Peyer's patch (tissue), 4 donors: ENCODE measurements around the gene KMO. TPM values are rescaled to one million over a fixed set of nuclear protein-coding genes. Genes with fewer than 3 reads are reported as not detected.

ENCODE experiments used
- DNase-seq, 3 donors: peaks; one replicate each; pipeline ENCODE4 v3.0.0-alpha.2; 2017 to 2019
- H3K27ac ChIP-seq, 4 donors: fragments of 200-600 bp; sonication (generic); one replicate each; pipeline ENCODE4 v1.5.1; 2016 to 2019
- H3K27me3 ChIP-seq, 2 donors: fragments of 200-600 bp; sonication (generic); one replicate each; pipeline ENCODE4 v1.5.1; 2019
- H3K36me3 ChIP-seq, 3 donors: fragments of 200-600 bp; sonication (generic); one replicate each; pipeline ENCODE4 v1.5.1; 2016 to 2019
- H3K4me1 ChIP-seq, 4 donors: fragments of 200-600 bp; sonication (generic); one replicate each; pipeline ENCODE4 v1.5.1; 2016 to 2019
- H3K4me3 ChIP-seq, 4 donors: fragments of 200-600 bp; sonication (generic); 1 replicate in 3 of 4; 2 replicates in 1 of 4; pipeline ENCODE4 v1.5.1; 2016 to 2019; ENCODE audit warnings: mild to moderate bottlenecking in 1 of 4
- H3K9me3 ChIP-seq, 4 donors: fragments of 200-600 bp; sonication (generic); one replicate each; pipeline ENCODE4 v1.5.1; 2016 to 2019; ENCODE audit warnings: mild to moderate bottlenecking in 1 of 4
- POLR2A ChIP-seq, 2 donors: fragments of 450-650 bp; IDR thresholded peaks; one replicate each; pipeline ENCODE4 v1.5.1; 2017; ENCODE audit warnings: antibody characterized with exemption in 2 of 2, mild to moderate bottlenecking in 2 of 2, moderate library complexity in 2 of 2
- total RNA-seq, 4 donors: library from RNA; depleted of rRNA; stranded (reverse); fragments of >200 nt; gene quantifications; one replicate each; pipeline ENCODE4 v1.1.0, GENCODE V29; 2016
- TF ChIP-seq, protein P1 (sequence below), 6 experiments: fragments of 450-650 bp in 4 of 6; fragments of 200-600 bp in 2 of 6; sonication (generic) in 1 of 6; IDR thresholded peaks; one replicate each; pipeline ENCODE4 v1.5.1; 2017 to 2019; ENCODE audit warnings: antibody characterized with exemption in 6 of 6, mild to moderate bottlenecking in 3 of 6, moderate library complexity in 1 of 6

KMO gene
- total RNA-seq, 4 donors from 2014 or later = 0.13 to 32.2 (median 0.70) TPM; not detected in 1

DNA sequence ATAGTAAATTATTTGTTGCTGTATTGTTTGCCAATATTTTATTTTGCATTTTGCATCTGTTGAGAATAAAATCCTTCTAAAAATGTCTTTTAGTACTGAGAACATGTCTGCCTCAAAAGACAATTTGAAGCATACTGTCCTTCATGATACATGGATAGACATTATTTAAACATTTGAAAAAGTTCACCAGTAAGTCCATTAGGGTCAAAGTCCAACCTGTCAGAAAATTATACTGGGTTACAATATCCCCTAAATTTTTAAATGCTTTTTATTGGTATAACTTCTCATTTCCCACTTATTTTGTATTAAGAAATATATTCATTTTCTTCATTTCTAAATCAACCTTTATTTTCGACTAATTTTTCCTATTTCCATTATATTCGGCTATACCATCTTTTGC lies 98.7 kb downstream of the KMO start:
- no peaks in the 10 kb centered on the region for H3K36me3 ChIP-seq
- TF ChIP-seq, protein P1, sequence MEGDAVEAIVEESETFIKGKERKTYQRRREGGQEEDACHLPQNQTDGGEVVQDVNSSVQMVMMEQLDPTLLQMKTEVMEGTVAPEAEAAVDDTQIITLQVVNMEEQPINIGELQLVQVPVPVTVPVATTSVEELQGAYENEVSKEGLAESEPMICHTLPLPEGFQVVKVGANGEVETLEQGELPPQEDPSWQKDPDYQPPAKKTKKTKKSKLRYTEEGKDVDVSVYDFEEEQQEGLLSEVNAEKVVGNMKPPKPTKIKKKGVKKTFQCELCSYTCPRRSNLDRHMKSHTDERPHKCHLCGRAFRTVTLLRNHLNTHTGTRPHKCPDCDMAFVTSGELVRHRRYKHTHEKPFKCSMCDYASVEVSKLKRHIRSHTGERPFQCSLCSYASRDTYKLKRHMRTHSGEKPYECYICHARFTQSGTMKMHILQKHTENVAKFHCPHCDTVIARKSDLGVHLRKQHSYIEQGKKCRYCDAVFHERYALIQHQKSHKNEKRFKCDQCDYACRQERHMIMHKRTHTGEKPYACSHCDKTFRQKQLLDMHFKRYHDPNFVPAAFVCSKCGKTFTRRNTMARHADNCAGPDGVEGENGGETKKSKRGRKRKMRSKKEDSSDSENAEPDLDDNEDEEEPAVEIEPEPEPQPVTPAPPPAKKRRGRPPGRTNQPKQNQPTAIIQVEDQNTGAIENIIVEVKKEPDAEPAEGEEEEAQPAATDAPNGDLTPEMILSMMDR (IDR thresholded peaks at IDR 0.05) = no peak
- no peak for TF ChIP-seq POLR2A (IDR thresholded peaks at IDR 0.05)
- H3K27me3 ChIP-seq = no peaks in the 10 kb centered on the region
- DNase-seq = no peak
- H3K27ac ChIP-seq = no peak overlapping the region
- H3K4me3 ChIP-seq = no peak overlapping the region
- H3K9me3 ChIP-seq = no peaks in the 10 kb centered on the region
- no peaks in the 10 kb centered on the region for H3K4me1 ChIP-seq

DNA sequence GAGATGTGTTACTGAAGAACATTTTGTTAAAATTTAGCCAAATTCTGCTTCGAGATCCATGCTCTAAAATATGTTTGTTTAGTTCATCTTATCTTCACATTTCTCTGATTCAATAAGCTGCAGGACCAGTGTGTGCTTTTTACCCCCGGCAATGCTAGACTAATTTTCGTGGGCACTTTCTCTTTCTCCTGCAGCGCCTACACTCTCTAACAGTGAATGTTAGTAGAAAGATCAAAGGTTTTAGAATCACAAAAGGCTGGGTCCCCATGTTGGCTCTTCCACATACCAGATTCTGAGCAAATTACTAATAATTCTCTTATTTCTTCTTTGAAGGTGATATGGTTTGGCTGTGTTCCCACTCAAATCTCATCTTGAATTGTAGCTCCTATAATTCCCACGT lies 99.5 kb downstream of the KMO start:
- no peak for DNase-seq
- Histone ChIP-seq H3K9me3 (no peaks in the 10 kb centered on the region), H3K27ac (no peak overlapping the region), H3K4me3 (no peak overlapping the region), H3K27me3 (no peaks in the 10 kb centered on the region), H3K36me3 (no peaks in the 10 kb centered on the region), H3K4me1 (no peaks in the 10 kb centered on the region)
- TF ChIP-seq, protein P1 (IDR thresholded peaks at IDR 0.05) = no peak
- no peak for TF ChIP-seq POLR2A (IDR thresholded peaks at IDR 0.05)

DNA sequence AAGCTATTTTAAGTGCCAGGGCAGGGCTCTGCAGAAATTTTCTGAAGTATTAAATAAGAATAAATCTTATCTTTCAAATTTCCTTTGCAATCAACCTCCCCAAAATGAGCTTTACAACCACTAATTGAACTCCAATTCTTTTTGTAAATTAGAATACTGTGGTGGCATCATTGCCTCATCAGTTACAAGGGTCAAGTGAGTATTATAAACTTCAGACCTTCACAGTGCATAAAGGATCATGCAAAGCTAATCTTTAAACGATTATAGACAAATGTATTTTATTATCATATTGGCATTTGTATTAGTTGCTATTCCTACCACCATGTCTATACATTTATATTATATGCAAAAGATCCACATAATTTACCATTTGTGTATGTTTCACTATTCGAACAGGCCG lies 100.8 kb downstream of the KMO start:
- no peaks in the 10 kb centered on the region for H3K36me3 ChIP-seq
- no peak overlapping the region for H3K4me3 ChIP-seq
- TF ChIP-seq, protein P1 (IDR thresholded peaks at IDR 0.05) = no peak
- no peak for TF ChIP-seq POLR2A (IDR thresholded peaks at IDR 0.05)
- peaks cover 0 to 5% (median 2%) of the 10 kb centered on the region in 4 donors for H3K4me1 ChIP-seq
- no peak for DNase-seq
- no peaks in the 10 kb centered on the region for H3K27me3 ChIP-seq
- no peak overlapping the region for H3K27ac ChIP-seq
- H3K9me3 ChIP-seq = no peaks in the 10 kb centered on the region

DNA sequence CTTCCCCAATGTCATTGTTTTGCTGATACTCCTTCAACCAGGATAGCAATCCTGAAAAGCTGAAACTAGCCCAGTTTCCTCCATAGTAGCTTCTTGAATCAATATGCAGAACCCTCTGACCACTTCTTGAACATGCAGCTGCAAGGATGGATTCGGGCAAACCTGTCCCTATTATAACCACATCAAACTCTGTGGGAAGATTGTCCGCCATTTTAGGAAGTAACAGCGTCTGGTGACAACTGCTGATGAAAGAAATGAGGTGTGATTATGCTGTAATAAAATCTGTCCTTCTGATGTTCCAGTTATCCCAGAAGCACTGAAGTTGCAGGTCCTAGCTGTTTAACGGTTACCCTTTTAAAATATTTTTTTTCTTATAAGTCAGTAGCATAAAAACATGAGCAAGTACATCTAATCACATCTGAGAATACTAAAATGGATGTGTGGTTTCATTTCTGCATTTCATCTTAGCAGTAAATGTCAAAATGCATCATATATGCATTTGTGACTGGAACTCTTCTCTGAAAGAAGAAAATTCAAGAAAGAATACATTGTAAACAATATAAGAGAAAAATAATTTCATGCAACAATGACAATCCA lies 103.5 kb downstream of the KMO start:
- TF ChIP-seq POLR2A (IDR thresholded peaks at IDR 0.05) = no peak
- TF ChIP-seq, protein P1 (IDR thresholded peaks at IDR 0.05) = no peak
- Histone ChIP-seq H3K36me3 (no peaks in the 10 kb centered on the region), H3K4me3 (no peak overlapping the region), H3K4me1 (peaks cover 0 to 11% (median 3%) of the 10 kb centered on the region in 4 donors), H3K27me3 (no peaks in the 10 kb centered on the region), H3K9me3 (no peaks in the 10 kb centered on the region), H3K27ac (peak overlapping the region in 1 of 4 donors; percentile 22)
- DNase-seq = peak in 1 of 3 donors; percentile 32

DNA sequence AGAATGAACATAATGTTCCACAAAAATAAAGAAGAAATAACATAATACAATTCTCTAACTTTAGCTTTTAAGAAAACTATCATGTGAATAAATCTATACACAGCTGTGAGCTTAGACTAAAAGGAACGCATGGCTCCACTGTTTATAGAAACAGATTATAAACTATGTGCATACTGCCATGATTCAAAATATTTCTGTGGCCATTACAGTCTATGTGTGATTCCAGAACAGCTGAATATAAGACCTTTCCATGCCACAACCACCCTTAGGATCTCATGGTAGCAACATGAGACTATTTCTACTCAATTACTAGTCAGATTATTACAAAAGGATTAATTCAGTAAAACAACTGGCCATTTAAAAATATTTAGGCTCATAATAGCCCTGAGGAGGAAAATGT lies 104.1 kb downstream of the KMO start:
- no peak for DNase-seq
- Histone ChIP-seq H3K9me3 (no peaks in the 10 kb centered on the region), H3K27me3 (no peaks in the 10 kb centered on the region), H3K27ac (no peak overlapping the region), H3K36me3 (no peaks in the 10 kb centered on the region), H3K4me3 (no peak overlapping the region), H3K4me1 (peaks cover 0 to 11% (median 4%) of the 10 kb centered on the region in 4 donors)
- no peak for TF ChIP-seq POLR2A (IDR thresholded peaks at IDR 0.05)
- TF ChIP-seq, protein P1 (IDR thresholded peaks at IDR 0.05) = no peak
